IPS DF 19.7 (cell line): ENCODE measurements around the gene OR6B1.

Experiments used
- DNase-seq: peaks from one replicate; pipeline ENCODE4 v3.0.0-alpha.2; 2013; ENCODE audit warnings: low read depth, low spot score

OR6B1 gene

DNA sequence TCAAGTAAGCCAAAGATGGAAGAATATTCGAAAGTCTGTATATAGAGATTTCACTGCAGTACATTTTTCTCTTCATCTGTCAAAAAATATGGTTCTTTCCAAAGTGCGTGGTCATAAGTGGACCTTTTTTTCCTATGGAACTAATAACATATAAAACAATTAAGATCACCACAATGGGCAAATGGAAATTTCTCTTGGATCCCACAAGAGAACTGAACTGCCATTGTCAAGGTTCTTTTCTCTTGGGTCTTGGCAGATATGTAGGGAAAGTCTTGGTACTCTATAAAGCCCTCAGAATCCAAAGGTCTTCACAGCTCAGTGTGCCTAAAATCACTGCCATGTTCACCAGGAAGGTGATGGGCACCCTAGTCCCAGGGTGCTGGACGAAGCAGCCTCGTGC is at the start of gene OR6B1:
TSS of gene OR6B1 (plus strand) at position 301 of the 400 bp plus-strand sequence. CDS start 3,677 bp downstream, outside the sequence.
- DNase-seq, result no peak

DNA sequence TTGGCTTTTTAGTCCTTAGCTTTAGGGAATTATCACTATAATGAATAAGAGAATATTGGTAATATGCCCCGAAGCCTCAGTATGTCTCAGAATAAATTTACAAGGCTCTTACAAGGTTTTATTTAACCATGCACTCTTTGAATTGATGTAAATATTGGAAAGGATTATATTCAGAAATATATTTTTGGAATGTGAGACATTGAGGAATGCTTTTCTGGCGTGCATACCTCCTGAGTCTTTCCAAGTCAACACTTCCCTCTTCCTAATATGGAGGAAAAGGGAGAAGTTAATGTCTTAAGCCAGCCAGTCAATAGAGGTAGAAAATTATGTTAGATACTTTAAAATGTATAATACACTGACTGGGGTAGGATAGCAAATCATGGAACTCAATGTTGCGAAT is 46.7 kb upstream of the OR6B1 start:
- DNase-seq, result no peak

DNA sequence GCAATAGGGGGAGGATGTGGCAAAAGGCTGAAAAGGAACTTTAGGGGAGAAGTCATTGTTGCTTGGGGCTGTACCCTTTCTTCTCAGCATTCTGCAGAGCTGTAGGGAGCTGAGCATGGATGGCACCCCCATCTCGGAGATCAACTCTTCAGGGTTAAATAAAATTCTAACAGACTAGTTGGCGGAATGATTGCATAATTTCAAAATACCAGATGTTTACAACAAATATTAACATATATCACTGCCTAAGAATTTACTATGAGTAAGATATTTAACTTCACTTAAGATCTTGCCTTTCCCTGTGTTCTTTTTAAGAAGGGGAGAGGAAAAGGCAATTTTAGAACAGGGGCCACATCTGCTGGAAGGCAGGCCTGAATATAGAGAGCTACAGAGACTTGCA is 46.0 kb upstream of the OR6B1 start:
- DNase-seq, result no peak

DNA sequence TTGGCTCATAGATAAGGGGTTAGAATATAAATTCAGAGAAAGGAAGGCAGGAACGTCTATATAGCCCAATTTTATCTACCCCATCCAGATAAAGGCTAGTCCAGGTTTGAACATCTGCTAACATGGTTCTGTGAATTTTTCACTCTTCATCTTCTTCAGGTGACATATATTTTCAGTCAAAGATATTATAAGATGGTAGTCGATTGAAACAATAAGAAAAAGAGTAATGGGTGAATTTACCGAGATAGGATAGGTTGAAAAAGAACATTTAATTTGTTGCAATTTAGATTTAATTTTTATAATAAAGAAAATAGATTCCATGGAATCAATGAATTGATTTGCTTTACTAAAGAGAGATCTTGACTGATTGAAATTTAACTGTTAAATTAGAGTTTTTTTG is 45.6 kb upstream of the OR6B1 start, which contains the start of gene OR2F1:
TSS of gene OR2F1 (plus strand) at position 301 of the 400 bp plus-strand sequence. CDS start 5,127 bp downstream, outside the sequence.
- no peak for DNase-seq

DNA sequence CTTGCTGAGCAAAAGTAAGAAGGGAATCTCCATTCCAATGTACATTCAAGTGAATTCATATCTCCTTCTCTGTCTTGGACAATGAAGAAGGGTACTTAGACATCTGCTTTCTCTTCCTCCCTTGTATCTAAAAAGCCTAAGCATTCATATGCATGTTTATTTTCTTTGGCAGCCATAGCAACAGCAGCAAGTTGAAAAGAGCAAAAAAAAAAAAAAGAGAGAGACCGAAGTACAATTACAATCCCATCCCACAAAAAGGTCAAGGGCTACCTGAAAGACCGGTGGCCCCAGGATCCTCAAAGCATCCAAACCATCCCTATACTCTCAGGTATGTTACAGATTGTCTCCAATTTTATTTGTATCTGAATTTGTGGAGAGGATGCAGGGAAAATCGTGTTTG is 41.3 kb upstream of the OR6B1 start:
- no peak for DNase-seq

DNA sequence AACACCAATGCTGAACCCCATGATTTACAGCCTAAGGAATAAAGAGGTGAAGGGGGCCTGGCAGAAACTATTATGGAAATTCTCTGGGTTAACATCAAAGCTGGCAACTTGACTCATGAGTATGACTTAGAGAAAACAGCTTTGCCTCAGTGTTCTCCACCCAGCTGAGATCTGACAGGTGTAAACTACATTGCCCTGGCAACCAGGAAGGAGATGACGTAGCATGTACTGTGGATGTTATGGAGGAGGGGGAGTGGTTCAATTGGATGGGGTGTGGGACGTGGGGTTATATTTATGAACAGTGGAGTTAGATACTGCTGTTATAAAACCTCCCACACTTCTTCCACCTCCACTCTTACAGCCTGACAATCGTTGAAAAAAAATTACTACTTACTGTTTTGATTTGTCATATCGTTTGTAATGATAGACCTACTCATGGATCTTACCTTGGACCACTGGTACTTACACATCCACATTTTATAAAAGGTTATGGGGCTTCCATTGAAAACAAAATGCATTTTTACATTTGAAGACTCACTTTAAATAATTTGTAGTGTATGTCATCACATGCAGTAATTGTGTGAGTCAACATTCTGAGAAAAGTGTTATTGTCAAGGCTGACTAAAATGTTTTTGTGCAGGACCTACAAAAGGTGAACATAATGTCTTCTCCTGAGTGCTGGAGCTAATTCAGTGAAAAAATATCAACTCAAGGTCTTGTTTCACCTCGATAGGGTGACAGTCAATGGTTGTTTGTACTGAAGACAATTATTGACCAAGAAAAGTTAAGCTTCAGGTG is 39.1 kb upstream of the OR6B1 start:
- DNase-seq, result no peak

DNA sequence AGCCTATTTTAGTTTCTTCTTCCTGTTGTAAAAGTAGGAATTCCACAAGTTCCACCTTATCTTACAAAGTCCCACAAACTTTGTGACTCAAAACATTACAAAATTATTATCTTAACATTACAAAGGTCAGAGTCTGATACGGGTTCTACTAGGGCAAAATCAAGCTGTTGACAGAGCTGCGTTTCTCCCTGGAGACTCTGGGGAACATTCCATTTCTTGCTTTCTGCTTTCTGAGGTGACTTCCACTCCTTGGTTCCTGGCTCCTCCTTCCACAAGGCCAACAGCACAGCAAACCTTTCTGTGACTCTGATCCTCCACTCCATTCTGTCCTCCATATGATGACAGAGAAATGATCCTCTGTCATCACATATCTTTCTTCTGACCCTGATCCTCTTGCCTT is 34.8 kb upstream of the OR6B1 start:
- no peak for DNase-seq

DNA sequence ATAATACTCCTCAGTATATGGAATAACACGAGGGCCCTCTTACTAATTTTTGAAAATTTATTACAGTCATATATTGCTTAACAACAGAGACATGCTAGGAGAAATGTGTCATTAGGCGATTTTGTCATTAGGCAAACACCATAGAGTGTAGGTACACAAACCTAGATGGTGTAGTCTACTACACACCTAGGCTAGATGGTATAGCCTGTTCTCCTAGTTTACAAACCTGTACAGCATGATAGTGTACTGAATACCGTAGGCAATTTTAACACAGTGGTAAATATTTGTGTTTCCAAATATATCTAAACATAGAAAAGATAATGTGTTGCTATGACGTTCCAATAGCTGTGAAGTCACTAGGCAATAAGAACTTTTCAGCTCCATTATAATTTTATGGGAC is 32.7 kb upstream of the OR6B1 start:
- no peak for DNase-seq

DNA sequence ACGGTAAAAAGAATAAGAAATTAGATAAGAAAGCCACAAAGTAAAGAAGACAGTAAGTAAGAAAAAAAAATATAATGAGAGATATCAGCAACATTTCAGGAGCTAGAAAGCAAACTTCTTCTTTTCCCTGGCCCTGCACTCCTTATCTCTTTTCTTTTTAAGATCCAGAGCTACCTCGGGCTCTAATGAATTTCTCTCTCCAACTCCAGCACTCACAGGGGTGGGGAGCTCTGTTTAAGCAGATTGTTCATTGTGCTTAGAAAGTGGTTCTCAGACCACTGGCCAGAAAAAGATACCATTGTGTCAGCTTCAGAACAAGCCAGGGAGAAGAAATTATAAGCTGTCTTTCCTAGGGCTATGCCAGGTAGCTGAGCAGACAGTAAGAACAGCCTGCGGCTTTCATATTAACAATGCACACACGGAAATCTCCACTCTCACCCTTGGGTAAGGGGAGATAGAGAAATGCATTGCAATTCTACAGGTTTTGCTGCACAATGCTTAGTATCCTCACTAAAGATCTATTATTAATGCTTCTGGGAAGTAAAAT is 26.2 kb upstream of the OR6B1 start:
- DNase-seq, result no peak

DNA sequence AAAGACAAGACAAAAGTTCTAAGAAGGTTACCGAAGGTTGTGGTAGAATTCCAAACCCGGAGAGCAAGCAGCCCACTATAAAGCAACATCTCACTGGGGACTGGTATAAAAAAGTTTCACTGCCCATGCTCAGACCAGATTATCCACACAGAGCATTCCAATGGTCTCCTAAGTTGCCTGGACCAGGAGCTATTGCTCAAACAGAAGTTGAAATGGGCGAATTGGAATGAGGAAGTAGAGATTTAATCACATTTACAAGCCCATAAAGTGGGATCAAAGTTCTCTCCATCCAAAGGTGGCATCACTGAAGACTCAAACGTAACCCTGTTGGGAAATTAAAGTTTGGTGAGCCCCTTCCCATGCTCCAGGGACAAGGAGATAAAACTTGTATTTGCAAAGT is 25.7 kb upstream of the OR6B1 start:
- DNase-seq, result no peak

DNA sequence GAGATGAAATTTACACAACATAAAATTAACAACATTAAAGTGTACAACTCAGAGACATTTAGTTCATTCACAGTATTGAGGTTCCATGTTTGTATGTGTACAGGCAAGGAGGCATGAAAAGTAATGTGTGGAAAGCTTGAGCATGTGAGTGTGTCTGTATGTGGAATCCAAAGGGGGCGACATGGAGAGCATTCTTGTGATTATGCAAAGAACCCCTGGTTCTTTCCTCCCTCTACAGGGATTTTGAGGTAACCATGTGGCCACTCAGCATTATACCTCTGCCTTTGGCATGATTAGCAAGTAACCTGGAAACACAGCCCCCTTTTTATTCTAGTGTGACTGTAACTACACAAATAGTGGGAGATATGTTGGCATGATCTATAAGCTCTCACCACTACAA is 24.5 kb upstream of the OR6B1 start:
- peak; percentile 20 for DNase-seq

DNA sequence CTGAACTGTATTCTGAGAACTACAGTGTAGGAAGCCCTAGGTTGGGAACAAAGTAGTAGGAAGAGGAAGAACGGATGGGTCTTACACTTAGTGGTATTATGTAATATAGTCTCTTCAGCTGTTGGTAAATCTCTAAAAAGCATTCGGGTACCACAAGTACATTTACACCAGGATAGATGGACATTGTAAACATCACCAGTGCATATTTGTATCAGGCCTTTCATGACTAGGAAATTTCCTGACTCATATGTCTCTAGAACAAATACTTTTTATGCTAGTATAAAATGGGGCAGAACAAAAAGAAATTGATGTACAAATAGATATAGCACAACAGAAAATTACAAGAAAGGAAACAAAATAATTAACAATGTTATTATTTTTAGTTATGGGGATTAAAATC is 21.5 kb upstream of the OR6B1 start:
- DNase-seq, result no peak

DNA sequence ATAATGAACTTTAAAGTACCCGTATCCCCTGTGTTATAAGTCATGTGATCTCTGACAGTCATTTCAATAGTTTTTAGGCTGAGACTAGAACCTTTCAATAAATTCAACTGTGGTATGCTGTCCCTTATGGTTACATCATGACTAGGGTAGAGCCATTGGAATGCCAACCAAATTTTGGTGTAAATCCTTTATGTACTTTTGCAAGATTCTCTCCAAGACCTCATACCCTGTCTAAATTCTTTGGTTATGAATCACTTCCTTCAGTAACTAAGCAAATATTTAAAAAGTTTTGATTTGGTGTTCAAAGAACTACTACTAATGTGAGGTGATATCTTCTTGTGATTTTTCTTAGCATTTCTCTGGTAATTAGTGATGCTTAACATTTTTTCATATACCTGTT is 20.8 kb upstream of the OR6B1 start:
- DNase-seq, result no peak

DNA sequence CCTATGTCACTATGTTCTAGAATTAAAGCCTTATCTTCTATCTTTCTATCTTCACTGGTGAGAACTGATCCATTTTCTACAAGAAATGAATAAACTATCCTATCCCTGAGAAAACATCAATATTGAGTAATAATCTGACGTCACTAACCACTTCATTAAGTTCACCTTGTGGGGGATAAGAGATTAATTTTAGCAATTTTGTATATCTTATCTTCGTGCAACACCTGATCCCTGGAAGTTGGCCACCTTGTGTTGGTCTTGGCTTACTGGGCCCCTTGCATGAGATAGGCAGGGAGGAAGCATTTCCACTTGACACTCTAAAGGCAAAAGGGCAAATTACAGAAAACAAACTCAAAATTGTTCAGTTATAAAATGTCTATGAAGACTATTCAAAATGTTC is 20.1 kb upstream of the OR6B1 start:
- DNase-seq, result no peak

DNA sequence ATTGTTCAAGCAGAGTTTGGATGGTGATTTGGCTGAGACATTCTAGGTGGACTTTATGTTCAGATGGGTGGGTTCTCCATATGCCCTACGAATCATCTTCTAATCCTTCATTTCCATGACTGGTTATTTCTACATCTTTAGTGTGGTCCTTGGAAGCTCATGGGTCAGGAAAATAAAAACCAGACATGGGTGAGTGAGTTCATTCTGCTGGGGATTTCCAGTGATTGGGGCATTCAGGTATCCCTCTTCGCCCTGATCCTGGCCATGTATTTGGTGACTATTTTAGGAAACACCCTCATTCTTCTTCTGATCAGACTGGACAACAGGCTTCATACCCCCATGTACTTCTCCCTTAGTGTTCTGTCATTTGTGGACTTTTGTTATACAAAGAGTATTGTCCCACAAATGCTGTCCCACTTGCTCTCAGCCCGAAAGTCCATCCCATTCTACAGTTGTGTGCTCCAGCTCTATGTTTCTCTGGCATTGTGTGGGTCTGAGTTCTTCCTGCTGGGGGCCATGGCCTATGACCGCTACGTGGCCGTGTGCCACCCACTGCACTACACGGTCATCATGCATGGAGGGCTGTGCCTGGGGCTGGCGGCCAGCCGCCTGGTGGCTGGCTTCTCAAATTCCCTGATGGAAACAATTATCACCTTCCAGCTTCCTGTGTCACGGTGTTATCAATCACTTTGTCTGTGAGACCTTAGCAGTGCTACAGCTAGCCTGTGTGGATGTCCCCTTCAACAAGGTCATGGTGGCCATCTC is 19.2 kb upstream of the OR6B1 start:
- DNase-seq, result no peak

DNA sequence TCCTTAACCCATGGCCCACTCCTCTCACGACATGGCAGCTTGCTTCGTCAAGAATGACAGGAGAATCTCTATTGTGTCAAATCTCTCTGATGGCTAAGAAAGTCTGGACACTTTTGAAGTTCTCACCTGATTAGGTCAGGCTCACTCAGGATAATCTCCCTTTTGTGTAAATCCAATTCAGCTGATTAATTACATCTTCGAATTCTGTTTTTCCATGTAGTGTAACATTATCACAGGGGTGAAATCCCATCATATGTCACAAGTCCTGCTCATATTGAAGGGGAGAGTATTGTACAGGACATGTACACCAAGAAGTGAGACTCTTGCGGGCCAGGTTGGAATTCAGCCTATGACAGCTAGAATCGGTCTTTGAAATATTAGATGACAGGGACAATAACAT is 16.2 kb upstream of the OR6B1 start:
- no peak for DNase-seq

DNA sequence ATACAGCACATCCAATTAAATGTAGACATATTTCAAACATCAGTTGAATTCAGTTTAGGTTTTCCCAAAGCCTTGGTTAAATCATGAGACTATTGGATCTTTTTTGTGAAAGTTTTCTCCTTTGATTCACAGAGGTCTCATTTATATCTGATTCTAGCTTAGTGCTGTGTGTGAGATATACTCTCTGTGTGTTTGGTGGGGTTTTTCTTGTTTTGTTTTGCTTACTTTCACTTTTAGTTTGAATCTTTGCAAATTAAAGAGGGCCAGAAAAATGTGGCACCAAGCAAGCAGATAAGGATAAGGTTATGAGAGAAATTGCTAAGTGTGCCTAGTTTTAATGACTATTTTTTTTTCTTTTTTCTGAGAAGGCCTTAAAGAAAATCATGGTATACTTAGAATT is 12.6 kb upstream of the OR6B1 start:
- DNase-seq, result no peak

DNA sequence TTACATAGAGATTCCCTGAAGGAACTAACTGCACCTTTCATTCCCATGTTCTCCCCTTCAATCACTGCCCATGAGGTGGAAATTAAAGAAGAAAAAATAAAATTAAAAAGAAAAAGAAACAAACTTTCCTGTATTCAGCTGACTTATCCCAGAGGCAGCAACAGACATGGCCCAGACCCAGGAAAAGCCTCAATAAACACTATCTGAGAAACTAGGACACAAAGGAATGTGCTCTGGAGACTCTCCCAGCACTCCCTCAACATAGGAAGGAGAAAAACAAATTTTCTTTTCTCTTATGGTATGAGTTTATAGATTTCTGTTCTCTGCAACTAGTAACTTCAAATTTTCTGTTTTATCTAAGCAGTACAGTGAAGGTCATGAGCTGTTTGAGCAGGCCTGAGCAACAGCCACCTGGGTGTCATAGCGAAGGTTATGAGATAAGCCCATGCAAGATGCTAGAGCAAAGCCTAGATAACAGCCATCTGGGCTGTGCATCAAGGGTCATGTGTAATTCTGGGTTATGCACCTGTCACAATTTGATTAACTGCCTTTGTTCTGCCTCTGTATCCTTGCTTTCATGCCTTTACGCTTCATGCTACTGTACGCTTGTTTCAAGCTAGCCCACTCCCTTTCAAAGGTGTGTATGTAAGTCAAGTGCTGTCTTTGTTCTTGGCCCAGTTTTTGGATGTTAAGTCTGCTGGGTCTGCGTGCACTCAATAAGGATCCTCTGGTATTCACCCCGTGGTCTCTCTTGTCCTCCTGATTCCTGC is 11.0 kb upstream of the OR6B1 start:
- DNase-seq, result no peak

DNA sequence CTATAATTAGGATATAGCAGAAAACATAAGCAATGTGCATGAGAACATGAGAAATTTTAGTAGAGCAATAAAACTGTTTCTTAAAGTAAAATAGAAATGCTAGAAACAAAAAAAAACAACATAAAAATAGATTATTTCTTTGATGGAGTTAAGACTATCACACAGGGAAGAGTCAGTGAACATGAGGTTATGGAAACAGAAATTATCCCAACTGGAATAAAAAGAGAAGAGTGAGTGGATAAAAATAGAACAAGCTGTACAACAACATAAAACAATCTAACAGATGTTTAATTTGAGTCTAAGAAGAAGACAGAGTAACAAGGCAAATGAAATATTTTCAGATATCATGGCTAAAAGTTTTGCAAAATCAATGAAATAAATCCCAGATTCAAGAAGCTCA is 7.5 kb upstream of the OR6B1 start:
- DNase-seq, result no peak

DNA sequence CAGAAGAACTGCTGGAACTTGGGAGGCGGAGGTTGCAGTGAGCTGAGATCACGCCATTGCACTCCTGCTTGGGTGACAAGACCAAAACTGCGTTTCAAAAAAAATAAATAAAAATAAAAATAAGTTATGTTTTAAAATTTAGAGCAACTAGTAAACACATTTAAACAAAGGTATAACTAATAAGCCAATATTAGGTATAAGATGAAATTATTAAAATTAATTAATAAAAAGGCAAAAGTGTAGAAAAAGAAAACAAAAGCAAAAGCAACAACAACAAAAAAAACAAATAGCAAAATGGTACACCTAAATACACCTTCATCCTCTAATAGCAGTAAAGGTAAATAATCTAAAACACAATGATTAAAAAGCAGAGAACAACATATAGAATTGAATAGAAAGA is 6.2 kb upstream of the OR6B1 start:
- no peak for DNase-seq

DNA sequence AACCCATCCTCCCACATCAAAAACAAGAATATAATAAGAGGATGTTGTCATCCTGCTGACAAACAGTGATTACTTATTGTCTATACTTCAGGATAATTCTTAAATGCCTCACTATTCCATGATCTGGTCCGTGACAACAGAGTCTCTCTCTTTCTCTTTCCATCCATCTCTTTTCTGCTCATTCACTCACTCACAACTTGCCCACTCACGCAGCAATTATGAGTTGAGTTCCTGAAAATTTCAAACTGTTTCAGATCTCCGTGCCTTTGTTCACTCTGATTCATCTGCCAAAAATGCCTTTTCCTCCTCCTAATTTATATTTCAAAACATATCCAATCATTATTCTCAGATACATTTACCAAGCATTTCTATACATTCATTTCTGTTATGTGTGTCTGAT is 1.4 kb downstream of the OR6B1 start:
- DNase-seq, result no peak

DNA sequence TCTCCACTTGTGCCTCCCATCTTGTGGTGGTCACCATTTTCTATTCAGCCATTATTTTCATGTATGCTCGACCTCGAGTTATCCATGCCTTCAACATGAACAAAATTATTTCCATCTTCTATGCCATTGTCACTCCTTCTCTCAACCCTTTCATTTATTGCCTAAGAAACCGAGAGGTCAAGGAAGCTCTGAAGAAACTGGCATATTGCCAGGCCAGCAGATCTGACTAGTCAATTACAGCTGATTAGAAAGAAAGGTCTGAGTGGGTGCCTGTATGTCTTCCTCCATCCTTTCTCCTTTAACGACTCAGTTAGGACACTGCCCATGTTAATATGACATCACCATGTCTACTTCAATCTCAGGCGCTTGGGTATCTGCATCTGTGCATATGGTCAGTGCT is 4.6 kb downstream of the OR6B1 start:
- DNase-seq, result no peak
